HFF-Myc (cell line): ENCODE measurements around the gene SOX12.

Source experiments
- DNase-seq: peaks from one replicate; pipeline ENCODE4 v3.0.0-alpha.2; 2011; ENCODE audit warnings: low read depth; ENCODE audit errors: extremely low read depth
- H3K4me3 ChIP-seq: replicated peaks from 2 replicates; pipeline ENCODE4 v1.5.1; 2011; ENCODE audit warnings: low read depth, mild to moderate bottlenecking, control low read depth, low read length
- CTCF ChIP-seq: IDR thresholded peaks from 2 replicates; pipeline ENCODE4 v1.5.1; 2012; ENCODE audit warnings: mild to moderate bottlenecking, low read depth, low read length, control low read depth; ENCODE audit errors: missing control alignments

The SOX12 gene

GRCh38 chr20:324177-325044 lies 941 bp upstream of the SOX12 start:
- no peak for DNase-seq
- H3K4me3 ChIP-seq, result peak overlapping the region; percentile 67
- no peak for TF ChIP-seq CTCF

- H3K4me3 ChIP-seq, result peak overlapping the region; percentile 67
- no peak for DNase-seq
- TF ChIP-seq CTCF, result no peak
Measured at GRCh38 chr20:325889-326644, 715 bp downstream of the SOX12 start.

GRCh38 chr20:326645-327185 lies 1.4 kb downstream of the SOX12 start:
- H3K4me3 ChIP-seq, result peak overlapping the region; percentile 67
- DNase-seq, result no peak
- no peak for TF ChIP-seq CTCF

- DNase-seq, result peak; percentile 75
- H3K4me3 ChIP-seq, result peak overlapping the region; percentile 67
- no peak for TF ChIP-seq CTCF
Measured at GRCh38 chr20:327186-328026, 2.1 kb downstream of the SOX12 start.

- no peak for DNase-seq
- peak overlapping the region; percentile 67 for H3K4me3 ChIP-seq
- TF ChIP-seq CTCF, result no peak
Measured at GRCh38 chr20:328027-328974, 2.9 kb downstream of the SOX12 start.
